ENCODE results near the gene KCNK2.

KCNK2 gene

GRCh38 chr1:215045698-215046308 lies 36.7 kb upstream of the KCNK2 start:
- no peaks in the 10 kb centered on the region for H3K27me3 ChIP-seq
- intact Hi-C loops (cut with DNase I; ENCODE audit: low total_unique reads) = no loop called here
- H3K27ac ChIP-seq = no peak overlapping the region
- no peaks in the 10 kb centered on the region for H3K9me3 ChIP-seq
- no peaks in the 10 kb centered on the region for H3K4me1 ChIP-seq
- no peak for DNase-seq
- H3K36me3 ChIP-seq = no peaks in the 10 kb centered on the region
- TF ChIP-seq CTCF (IDR thresholded peaks at IDR 0.05) = no peak
- no peak overlapping the region for H3K4me3 ChIP-seq

GRCh38 chr1:215052256-215053015 lies 30.1 kb upstream of the KCNK2 start:
- no peak for DNase-seq
- Histone ChIP-seq H3K4me3 (no peak overlapping the region), H3K4me1 (no peaks in the 10 kb centered on the region), H3K27ac (no peak overlapping the region), H3K9me3 (no peaks in the 10 kb centered on the region), H3K36me3 (no peaks in the 10 kb centered on the region), H3K27me3 (no peaks in the 10 kb centered on the region)
- TF ChIP-seq CTCF (IDR thresholded peaks at IDR 0.05) = no peak
- intact Hi-C loops (cut with DNase I; ENCODE audit: low total_unique reads) = no loop called here

- Histone ChIP-seq H3K36me3 (no peaks in the 10 kb centered on the region), H3K4me3 (no peak overlapping the region), H3K9me3 (no peaks in the 10 kb centered on the region), H3K27me3 (no peaks in the 10 kb centered on the region), H3K27ac (no peak overlapping the region), H3K4me1 (no peaks in the 10 kb centered on the region)
- no peak for DNase-seq
- intact Hi-C loops (cut with DNase I; ENCODE audit: low total_unique reads) = no loop called here
- no peak for TF ChIP-seq CTCF (IDR thresholded peaks at IDR 0.05)
Observed at GRCh38 chr1:215054266-215054665, 28.3 kb upstream of the KCNK2 start.

- Histone ChIP-seq H3K36me3 (no peaks in the 10 kb centered on the region), H3K27me3 (no peaks in the 10 kb centered on the region), H3K27ac (no peak overlapping the region), H3K4me1 (no peaks in the 10 kb centered on the region), H3K4me3 (no peak overlapping the region), H3K9me3 (no peaks in the 10 kb centered on the region)
- intact Hi-C loops (cut with DNase I; ENCODE audit: low total_unique reads) = no loop called here
- TF ChIP-seq CTCF (IDR thresholded peaks at IDR 0.05) = no peak
- no peak for DNase-seq
Observed at GRCh38 chr1:215055281-215055935, 27.1 kb upstream of the KCNK2 start.

GRCh38 chr1:215056584-215056983 lies 26.0 kb upstream of the KCNK2 start:
- no peak for TF ChIP-seq CTCF (IDR thresholded peaks at IDR 0.05)

More at GRCh38 chr1:215056584-215056983, 26.0 kb upstream of the KCNK2 start:
- intact Hi-C loops (cut with DNase I; ENCODE audit: low total_unique reads) = no loop called here
- no peak for DNase-seq
- Histone ChIP-seq H3K36me3 (no peaks in the 10 kb centered on the region), H3K27me3 (no peaks in the 10 kb centered on the region), H3K9me3 (no peaks in the 10 kb centered on the region), H3K27ac (no peak overlapping the region), H3K4me1 (no peaks in the 10 kb centered on the region), H3K4me3 (no peak overlapping the region)

All from tibial artery (tissue), 4 donors.